ENCODE data around the gene ENTPD6.

DNA sequence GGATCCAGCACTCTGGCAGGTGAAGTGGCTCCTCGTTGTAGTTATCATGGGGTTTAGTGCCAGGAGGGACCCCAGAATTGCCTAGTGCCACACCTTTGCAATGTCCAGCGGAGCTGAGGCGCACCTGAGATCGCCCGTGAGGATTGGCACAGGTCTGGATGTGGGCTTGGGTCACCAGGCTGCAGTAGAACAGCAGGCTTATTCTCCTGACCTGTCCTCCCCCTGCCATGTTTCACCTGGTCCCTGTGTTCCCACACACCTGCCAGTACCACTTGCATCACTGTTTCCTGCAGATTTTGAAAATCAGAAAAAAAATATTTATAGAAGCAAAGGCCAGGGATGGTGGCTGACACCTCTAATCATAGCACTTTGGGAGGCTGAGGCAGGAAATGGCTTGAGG, 16.7 kb downstream of the ENTPD6 start:
- TF ChIP-seq L3MBTL2 (conservative IDR thresholded peaks at IDR 0.05) (no peak), ARNT (IDR thresholded peaks at IDR 0.05) (no peak), ELF4 (IDR thresholded peaks at IDR 0.05) (no peak), BHLHE40 (IDR thresholded peaks at IDR 0.05; ENCODE audit: borderline replicate concordance) (no peak), SUZ12 (IDR thresholded peaks at IDR 0.05) (no peak), FOXM1 (IDR thresholded peaks at IDR 0.05; ENCODE audit: borderline replicate concordance) (no peak)

Measured in HEK293T (cell line).